Effector memory CD8-positive, alpha-beta T cell (primary cell): ENCODE results near the gene NR2F1.

Experiments
- ATAC-seq: fragments of 150-1000 bp; cut with Tn5 transposase; replicated peaks from 2 replicates; pipeline ENCODE4 v1.10.0; 2021; ENCODE audit warnings: mild to moderate bottlenecking, moderate library complexity
- DNase-seq, 3 experiments: peaks; one replicate each; pipeline ENCODE4 v3.0.0; 2021
- H3K27ac Mint-ChIP-seq, 2 donors: one replicate each; pipeline ENCODE4 v1.8.0; 2022; ENCODE audit warnings: mild to moderate bottlenecking in 2 of 2, mixed read lengths in 2 of 2, moderate library complexity in 2 of 2
- H3K27me3 Mint-ChIP-seq, 2 donors: one replicate each; pipeline ENCODE4 v1.8.0; 2022; ENCODE audit warnings: mixed read lengths in 2 of 2
- H3K36me3 Mint-ChIP-seq: one replicate; pipeline ENCODE4 v1.8.0; 2022; ENCODE audit warnings: mild to moderate bottlenecking, moderate library complexity, mixed read lengths; ENCODE audit not compliant: insufficient read depth
- H3K4me1 Mint-ChIP-seq, 2 donors: one replicate each; pipeline ENCODE4 v1.8.0; 2022; ENCODE audit warnings: low read depth in 2 of 2, mixed read lengths in 2 of 2
- H3K4me3 Mint-ChIP-seq, 2 donors: one replicate each; pipeline ENCODE4 v1.8.0; 2022; ENCODE audit warnings: mild to moderate bottlenecking in 2 of 2, mixed read lengths in 2 of 2, moderate library complexity in 2 of 2
- H3K9me3 Mint-ChIP-seq, 2 donors: one replicate each; pipeline ENCODE4 v1.8.0; 2022; ENCODE audit warnings: mixed read lengths in 2 of 2

NR2F1 gene

DNA sequence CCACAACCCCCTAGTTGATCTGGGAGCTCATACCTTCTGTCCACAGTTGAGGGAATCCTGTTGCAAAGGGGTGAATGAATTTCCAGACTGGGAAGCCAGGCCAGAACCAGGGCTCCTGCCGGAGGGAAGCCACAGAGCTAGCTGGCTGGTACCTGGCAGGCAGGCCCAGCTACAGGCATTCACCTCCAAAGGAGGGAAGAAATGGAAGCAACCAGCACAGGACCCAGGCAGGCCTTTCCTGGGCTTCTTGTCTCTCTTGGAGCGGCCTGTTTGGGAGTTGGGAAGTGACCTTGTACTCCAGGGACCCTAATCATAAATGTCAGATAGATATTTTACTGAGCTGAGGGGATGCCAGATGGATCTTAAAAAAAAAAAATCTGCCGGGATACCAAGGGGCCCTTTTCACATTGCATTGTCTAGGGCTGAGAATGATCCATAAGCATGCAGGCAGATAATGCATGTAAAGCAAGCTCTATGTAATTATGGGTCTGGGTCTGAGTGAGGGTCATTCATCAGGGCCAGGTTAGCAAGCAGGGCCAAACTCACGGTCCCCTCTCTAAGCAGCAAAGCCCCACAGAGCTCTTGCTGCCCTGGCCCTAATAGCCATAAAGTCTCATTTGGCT is 8.4 kb downstream of the NR2F1 start:
- H3K36me3 Mint-ChIP-seq = peaks cover 30% of the 10 kb centered on the region
- no peak overlapping the region for H3K4me3 Mint-ChIP-seq
- H3K27me3 Mint-ChIP-seq = peaks cover under 1 to 73% of the 10 kb centered on the region in 2 donors
- DNase-seq (no peak), ATAC-seq (no peak)
- H3K27ac Mint-ChIP-seq = no peak overlapping the region
- H3K9me3 Mint-ChIP-seq = peaks cover 0 to 2% of the 10 kb centered on the region in 2 donors
- peaks cover 10 to 20% of the 10 kb centered on the region in 2 donors for H3K4me1 Mint-ChIP-seq

DNA sequence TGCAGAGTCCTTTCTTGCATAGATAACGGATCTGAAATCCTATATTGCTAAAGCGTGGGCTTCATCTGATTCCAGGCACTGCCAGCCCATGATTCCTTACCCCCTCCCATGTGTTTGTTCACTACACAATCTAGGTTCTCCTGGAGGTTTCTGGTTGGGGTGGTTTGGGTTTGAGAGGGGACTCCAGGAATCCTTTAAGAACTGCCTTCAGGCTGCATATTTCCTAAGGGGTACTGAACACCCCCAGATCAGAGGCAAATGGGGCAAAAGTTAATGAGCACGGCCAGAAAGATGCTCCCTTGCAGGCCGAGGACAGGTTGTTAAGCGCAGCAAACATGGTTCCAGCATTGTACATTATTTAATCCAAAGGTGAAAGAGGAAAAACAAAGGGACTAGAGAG is 9.9 kb downstream of the NR2F1 start:
- Mint-ChIP-seq H3K9me3 (peaks cover 0 to 2% of the 10 kb centered on the region in 2 donors), H3K27me3 (peaks cover 0 to 68% of the 10 kb centered on the region in 2 donors), H3K27ac (no peak overlapping the region), H3K36me3 (peaks cover 22% of the 10 kb centered on the region), H3K4me1 (peaks cover 10 to 15% of the 10 kb centered on the region in 2 donors), H3K4me3 (no peak overlapping the region)
- DNase-seq = no peak
- ATAC-seq = no peak

DNA sequence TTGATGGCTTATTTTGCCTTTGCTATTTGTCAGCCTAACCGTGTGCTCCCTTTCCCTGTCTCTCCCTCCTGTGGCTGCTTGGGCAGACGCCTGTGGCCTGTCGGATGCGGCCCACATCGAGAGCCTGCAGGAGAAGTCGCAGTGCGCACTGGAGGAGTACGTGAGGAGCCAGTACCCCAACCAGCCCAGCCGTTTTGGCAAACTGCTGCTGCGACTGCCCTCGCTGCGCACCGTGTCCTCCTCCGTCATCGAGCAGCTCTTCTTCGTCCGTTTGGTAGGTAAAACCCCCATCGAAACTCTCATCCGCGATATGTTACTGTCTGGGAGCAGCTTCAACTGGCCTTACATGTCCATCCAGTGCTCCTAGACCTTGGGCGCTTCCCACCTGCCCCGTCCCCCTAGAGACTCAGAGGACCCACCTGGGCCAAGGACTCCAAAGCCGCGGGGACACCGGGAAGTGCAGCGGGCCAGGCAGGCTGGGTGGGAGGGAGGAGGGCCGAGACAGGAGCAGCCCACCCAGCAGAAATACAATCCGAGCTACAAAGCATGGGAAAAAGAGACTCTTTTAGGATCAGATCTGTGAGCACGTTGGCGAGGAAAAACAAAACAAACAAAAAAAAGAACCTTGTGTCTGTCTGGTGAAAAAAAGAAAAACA is 10.6 kb downstream of the NR2F1 start:
- Mint-ChIP-seq H3K36me3 (peaks cover 17% of the 10 kb centered on the region), H3K27ac (no peak overlapping the region), H3K9me3 (peaks cover 0 to 1% of the 10 kb centered on the region in 2 donors), H3K4me3 (no peak overlapping the region), H3K4me1 (peaks cover 9 to 11% of the 10 kb centered on the region in 2 donors), H3K27me3 (peaks cover 0 to 61% of the 10 kb centered on the region in 2 donors)
- ATAC-seq (no peak), DNase-seq (no peak)

DNA sequence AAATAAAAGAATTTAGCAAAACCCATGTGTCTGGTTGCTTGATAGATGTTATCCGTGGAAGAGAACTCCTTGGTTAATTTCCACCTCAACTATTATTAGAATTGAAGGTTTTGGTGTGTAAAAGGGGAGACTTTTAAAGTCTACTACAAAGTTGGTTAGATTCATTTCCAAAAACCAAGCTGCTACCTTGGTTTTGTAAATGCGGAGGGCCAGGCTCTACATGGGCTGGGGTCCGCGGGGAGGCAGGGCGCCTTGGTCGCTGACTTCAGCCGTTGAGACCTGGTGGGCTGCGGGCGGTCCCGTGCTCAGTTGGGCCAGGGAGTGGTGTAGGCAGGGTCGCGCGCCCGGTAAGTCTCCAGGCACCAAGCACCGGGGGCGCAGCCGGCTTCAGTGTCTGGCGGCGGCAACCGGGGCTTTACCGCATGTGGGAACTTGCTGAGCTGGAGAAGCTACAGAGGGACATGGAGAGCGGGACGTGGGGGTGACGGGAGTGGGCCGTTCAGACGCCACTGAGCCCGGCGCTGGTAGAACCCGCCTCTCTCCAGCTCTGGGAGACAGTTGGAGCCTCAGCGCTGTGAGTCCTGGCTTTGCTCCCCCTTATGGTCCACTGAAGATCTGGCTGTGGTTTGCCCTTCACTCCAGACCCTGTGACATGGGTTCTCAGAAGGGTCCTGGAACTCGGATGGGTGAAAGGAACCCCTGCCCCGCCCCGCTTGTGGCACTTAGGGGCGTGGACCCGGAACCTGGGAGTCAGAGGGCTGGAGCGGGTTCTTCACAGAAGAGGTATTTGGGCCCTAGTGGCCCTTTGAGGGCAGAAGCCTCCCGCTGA is 11.8 kb downstream of the NR2F1 start:
- no peaks in the 10 kb centered on the region for H3K9me3 Mint-ChIP-seq
- no peak overlapping the region for H3K27ac Mint-ChIP-seq
- H3K4me1 Mint-ChIP-seq = peaks cover 7 to 11% of the 10 kb centered on the region in 2 donors
- peaks cover 0 to 49% of the 10 kb centered on the region in 2 donors for H3K27me3 Mint-ChIP-seq
- peaks cover 13% of the 10 kb centered on the region for H3K36me3 Mint-ChIP-seq
- DNase-seq = no peak
- ATAC-seq = no peak
- H3K4me3 Mint-ChIP-seq = no peak overlapping the region

DNA sequence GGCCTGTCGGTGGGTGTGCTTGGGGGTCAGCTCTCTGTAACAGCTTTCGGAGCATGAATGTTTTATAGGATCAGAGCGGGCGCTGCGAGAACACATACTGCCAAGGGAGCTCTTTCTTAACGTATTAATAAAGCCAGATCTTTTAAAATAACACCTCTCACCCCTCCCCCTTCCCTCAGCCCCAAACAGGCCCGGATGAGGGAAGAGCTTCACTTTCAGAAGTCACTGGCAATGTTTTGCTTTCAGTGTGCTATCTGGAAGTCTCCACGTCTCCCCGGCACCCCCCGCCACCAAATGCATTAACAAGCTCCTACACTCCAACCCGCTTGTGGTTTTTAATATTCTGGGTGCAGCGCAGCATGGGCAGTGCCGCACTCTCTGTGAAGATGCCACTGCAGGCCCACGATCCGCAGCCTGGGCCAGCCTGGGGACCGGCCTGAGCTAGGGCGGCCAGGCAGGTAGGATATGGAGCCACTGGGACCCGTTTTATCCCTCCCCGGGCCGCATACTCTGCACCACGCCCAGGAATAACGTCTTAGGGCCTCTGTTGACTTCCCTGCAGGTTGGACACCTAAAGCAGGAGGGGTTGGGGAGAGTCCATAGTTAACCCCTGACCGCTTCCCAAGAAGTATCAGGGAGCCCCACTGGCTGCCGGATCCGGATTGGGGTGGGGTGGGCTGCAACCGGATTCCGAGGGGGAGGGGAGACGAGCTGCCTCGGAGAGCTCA is 12.6 kb downstream of the NR2F1 start:
- peaks cover 0 to 44% of the 10 kb centered on the region in 2 donors for H3K27me3 Mint-ChIP-seq
- H3K9me3 Mint-ChIP-seq = no peaks in the 10 kb centered on the region
- peak overlapping the region in 1 of 2 donors; percentile 21 for H3K4me3 Mint-ChIP-seq
- H3K27ac Mint-ChIP-seq = no peak overlapping the region
- H3K4me1 Mint-ChIP-seq = peaks cover 7 to 11% of the 10 kb centered on the region in 2 donors
- no peak for ATAC-seq
- peaks cover 13% of the 10 kb centered on the region for H3K36me3 Mint-ChIP-seq
- DNase-seq = no peak

DNA sequence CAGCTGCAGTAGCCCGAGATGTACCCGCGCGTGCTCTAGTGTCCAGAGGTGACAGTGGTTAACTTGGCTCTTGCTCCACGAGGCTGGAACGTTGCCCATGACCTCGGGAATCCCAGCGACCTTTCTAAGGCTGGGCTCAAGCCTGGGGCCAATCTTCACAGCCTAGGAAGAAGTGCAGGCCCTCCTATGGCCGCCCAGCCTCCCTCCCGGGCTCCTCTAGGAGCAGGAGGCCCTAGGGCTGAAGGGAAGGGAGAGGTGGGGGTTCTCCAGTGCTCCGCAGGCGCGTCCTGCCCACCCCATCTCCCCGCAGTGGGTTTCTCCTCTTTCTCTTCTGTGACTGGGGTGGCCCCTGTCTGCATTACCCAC is 13.3 kb downstream of the NR2F1 start:
- Mint-ChIP-seq H3K4me1 (peaks cover 7 to 11% of the 10 kb centered on the region in 2 donors), H3K9me3 (no peaks in the 10 kb centered on the region), H3K27me3 (peaks cover 0 to 44% of the 10 kb centered on the region in 2 donors), H3K4me3 (peak overlapping the region in 1 of 2 donors; percentile 21), H3K27ac (no peak overlapping the region), H3K36me3 (peaks cover 13% of the 10 kb centered on the region)
- no peak for DNase-seq
- ATAC-seq = no peak

DNA sequence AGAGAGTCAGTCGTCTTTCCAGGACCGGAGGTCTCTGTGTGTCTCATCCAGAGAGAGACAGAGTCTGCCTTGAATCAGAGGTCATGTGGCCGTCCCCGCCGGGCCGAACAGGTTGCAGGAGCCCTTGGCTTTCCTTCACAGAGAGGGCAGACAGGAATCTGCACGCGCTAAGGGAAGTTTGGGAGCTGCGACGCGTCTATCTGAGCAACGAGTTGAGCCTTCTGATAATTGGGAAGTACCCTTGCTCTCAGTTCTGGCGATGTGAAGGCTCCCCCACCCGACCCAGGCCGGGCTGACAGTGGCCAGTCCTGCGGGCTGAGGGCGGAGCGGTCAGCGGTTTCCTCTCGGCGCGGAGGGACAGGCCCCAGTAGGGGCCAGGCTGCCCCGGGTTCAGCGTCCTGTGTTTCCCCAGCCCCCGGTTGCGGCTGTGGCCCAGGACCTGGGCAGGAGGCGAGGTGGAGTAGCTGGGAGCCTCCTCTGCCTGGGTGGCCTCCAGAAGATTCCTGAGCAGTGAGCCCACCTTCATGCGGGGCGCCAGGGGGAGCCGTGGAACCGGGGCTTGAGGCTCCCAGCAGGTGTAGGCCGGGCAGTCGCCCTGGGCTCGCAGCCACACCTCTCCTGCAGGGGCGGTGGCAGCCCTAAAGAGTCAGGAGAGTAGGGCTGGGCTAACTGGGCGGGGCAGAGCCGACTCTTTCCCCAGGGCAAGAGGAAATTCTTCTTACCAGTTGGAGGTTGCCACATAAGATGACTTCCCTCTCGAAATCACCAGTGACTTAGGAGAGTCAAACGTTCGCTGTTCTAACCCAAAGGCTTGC is 13.9 kb downstream of the NR2F1 start:
- no peak overlapping the region for H3K27ac Mint-ChIP-seq
- no peak for DNase-seq
- peak; percentile 36 for ATAC-seq
- H3K4me1 Mint-ChIP-seq = peaks cover 7 to 14% of the 10 kb centered on the region in 2 donors
- no peaks in the 10 kb centered on the region for H3K9me3 Mint-ChIP-seq
- peaks cover 0 to 44% of the 10 kb centered on the region in 2 donors for H3K27me3 Mint-ChIP-seq
- H3K4me3 Mint-ChIP-seq = no peak overlapping the region
- H3K36me3 Mint-ChIP-seq = peaks cover 13% of the 10 kb centered on the region

DNA sequence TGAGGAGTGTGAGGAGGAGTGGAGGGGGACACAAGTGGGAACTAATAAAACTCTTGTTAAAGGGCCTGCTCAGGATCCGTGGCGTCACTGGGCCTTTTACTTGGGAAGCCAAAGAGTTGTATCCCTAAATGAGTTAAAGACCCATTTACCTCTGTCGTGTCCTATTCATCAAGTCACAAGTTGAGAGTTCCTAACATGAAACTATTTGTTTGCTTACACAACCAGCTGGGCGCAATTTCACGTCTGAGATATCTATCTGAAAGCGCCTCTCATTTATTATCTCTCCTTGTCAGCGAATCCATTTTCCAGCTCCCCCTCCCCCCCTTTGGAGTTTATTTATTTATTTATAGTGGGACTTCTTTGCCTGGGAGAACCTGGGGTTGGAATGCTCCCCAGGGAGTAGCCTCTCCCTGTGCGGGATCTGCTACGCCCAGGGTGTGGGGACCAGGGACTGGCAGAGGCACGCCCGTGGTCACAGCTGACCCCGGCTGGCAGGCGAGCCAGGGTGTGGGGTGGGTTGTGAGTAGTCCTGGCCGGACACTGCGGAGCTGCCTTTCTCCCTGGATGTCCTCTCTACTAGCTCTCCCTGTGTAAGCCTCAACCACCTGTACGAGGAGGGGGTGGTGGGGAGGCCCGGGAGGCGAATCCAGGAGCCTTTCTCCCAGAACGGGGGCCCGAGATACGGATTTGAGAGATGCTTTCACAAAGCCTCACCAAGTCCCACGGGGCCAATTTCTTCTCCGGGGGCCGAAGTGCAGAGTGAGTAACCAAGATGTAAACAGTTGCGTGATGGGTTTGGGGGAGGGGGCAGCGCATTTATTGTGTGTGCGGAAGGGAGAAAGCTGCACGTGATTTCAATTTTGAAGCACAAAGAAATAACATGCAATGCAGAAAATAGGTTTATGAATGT is 15.3 kb downstream of the NR2F1 start:
- Mint-ChIP-seq H3K4me1 (peaks cover 7 to 15% of the 10 kb centered on the region in 2 donors), H3K9me3 (no peaks in the 10 kb centered on the region)

DNA sequence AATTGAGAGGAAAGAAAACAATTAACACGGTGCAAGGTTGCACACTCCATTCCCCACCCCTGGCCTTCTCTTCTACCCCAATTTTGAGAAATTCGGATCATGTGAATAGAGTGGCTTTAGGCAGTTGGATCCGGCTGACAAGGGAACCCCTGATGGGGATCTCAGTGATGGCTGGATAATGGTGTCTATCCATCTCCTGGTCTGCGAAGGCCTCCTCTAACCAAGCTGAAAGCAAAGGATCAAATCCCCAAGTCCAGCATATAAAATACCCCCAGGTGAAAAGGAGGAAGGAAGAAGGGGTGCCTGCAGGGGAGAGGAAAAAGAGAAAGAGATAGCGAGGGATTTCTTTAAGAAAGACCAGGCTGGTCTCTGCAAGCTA is 16.0 kb downstream of the NR2F1 start:
- Mint-ChIP-seq H3K4me3 (no peak overlapping the region), H3K4me1 (peaks cover 11 to 15% of the 10 kb centered on the region in 2 donors), H3K27me3 (peaks cover 0 to 30% of the 10 kb centered on the region in 2 donors), H3K9me3 (no peaks in the 10 kb centered on the region), H3K27ac (no peak overlapping the region), H3K36me3 (peaks cover 17% of the 10 kb centered on the region)
- ATAC-seq (no peak), DNase-seq (no peak)

More for the DNA sequence above, 15.3 kb downstream of the NR2F1 start:
- ATAC-seq (no peak), DNase-seq (no peak)
- Mint-ChIP-seq H3K27ac (no peak overlapping the region), H3K27me3 (peaks cover 0 to 37% of the 10 kb centered on the region in 2 donors), H3K36me3 (peaks cover 17% of the 10 kb centered on the region), H3K4me3 (no peak overlapping the region)

DNA sequence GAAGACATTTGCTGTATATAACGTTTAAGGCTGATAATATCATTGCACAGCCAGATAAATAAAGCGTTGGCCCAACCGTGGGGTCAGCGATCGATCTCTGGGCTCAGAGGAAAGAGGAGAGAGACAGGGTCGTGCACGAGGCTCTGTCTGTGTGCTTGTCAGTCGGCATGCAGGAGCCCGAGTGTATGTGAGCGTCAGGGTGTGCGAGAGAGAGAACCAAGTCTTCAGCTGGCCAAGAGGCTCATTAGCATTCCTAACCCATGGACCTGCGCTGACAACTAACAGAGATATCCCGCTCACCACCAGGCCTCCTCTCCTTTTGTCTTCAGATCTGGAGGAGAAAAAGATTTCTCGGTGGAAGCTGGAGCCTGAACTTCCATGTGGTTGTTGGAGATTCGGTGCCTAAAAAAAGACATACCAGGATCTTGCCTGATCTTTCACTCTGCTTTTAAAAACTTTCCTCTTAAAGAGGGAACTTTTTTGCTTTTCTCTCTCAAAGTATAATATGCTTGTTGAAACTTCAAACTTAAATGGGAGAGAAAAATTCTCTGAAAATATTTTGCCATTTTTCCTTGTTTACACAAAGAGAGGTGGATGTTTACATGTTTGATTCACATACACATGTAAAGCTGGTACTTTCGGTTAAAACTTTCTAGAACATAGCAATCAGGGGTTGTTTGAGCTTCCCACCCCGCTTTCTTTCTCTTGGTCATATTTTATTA is 16.5 kb downstream of the NR2F1 start:
- Mint-ChIP-seq H3K4me3 (no peak overlapping the region), H3K27me3 (peaks cover 0 to 27% of the 10 kb centered on the region in 2 donors), H3K9me3 (no peaks in the 10 kb centered on the region), H3K4me1 (peaks cover 11 to 14% of the 10 kb centered on the region in 2 donors), H3K27ac (no peak overlapping the region), H3K36me3 (peaks cover 13% of the 10 kb centered on the region)
- no peak for ATAC-seq
- no peak for DNase-seq

DNA sequence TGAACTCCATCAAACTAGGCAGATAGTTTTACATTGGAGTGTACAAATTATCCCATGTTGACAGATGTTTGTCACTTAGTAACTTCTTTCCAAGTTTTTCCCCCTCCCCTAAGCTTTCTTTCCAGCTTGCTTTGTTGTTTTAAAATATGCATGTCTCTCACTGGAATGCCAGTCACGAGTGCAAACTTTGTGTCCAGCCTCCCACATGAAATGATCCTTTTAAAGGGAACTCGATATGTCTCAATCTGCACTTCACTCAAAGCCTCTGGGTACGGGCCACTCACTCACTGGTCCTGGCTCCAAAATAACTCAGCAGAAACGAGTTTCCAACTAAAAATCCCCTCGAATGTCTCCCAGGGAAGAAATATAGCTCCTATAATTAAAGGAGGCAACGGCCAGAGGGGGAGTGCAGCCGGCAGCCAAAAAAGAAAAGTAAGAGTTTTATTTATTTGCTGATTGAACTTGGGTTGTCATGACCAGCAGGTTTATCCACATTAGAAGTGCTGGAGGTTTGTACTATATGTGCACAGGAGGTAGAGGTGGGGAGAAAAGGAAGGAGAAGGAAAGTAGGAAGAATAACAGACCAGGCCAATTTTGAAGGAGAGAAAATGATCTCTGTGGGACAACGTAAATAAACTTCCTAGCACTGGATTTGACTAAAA is 17.5 kb downstream of the NR2F1 start:
- Mint-ChIP-seq H3K4me1 (peaks cover 6 to 12% of the 10 kb centered on the region in 2 donors), H3K27me3 (peaks cover 0 to 27% of the 10 kb centered on the region in 2 donors), H3K36me3 (peaks cover 9% of the 10 kb centered on the region), H3K27ac (no peak overlapping the region), H3K4me3 (no peak overlapping the region), H3K9me3 (no peaks in the 10 kb centered on the region)
- no peak for DNase-seq
- ATAC-seq = no peak
